ENCODE measurements around the gene EMC1. TPM values are rescaled to one million over a fixed set of nuclear protein-coding genes. Genes with fewer than 3 reads are reported as not detected.
"Not testable (repeated sequence)": the region's sequence is repeated elsewhere in the genome, so short reads cannot be mapped to it uniquely, and the experiment has no call there.

EMC1 gene
- total RNA-seq, 1 experiment from 2014 or later = 70.4 TPM

GRCh38 chr1:19190468-19190867, 60.9 kb downstream of the EMC1 start:
- no peak for DNase-seq (ENCODE audit: low spot score)

GRCh38 chr1:19189270-19189669, 62.1 kb downstream of the EMC1 start:
- no peak for DNase-seq (ENCODE audit: low spot score)

- DNase-seq (ENCODE audit: low spot score) = no peak
These were observed 63.5 kb downstream of the EMC1 start for GRCh38 chr1:19187852-19188251.

GRCh38 chr1:19186001-19186400, 65.3 kb downstream of the EMC1 start:
- no peak for DNase-seq (ENCODE audit: low spot score)

- no peak for DNase-seq (ENCODE audit: low spot score)
These were observed 69.1 kb downstream of the EMC1 start for GRCh38 chr1:19182223-19182622.

- DNase-seq (ENCODE audit: low spot score) = not testable (repeated sequence)
These were observed 71.1 kb downstream of the EMC1 start for GRCh38 chr1:19180265-19180657.

GRCh38 chr1:19179597-19180264, 71.6 kb downstream of the EMC1 start:
- DNase-seq (ENCODE audit: low spot score) = peak; percentile 26

GRCh38 chr1:19178734-19179398, 72.5 kb downstream of the EMC1 start:
- no peak for DNase-seq (ENCODE audit: low spot score)

- no peak for DNase-seq (ENCODE audit: low spot score)
These were observed 73.5 kb downstream of the EMC1 start for GRCh38 chr1:19177811-19178210.

GRCh38 chr1:19169642-19170041, 81.7 kb downstream of the EMC1 start:
- DNase-seq (ENCODE audit: low spot score) = no peak

GRCh38 chr1:19167140-19167539, 84.2 kb downstream of the EMC1 start:
- DNase-seq (ENCODE audit: low spot score) = no peak

- no peak for DNase-seq (ENCODE audit: low spot score)
These were observed 85.3 kb downstream of the EMC1 start for GRCh38 chr1:19166066-19166465.

Other genes starting within 250 kb of the EMC1 start
- gene UBR4, start 41.3 kb downstream of the EMC1 start, total RNA-seq (2014; rRNA removed; shearing (Covaris generic)) = 25.9 and 39.2 TPM in 2 replicates
- 35.9 and 39.8 TPM in 2 replicates for gene MRTO4, start 281 bp upstream of the EMC1 start, total RNA-seq (2014; rRNA removed; shearing (Covaris generic))
- gene AKR7A3, start 37.2 kb upstream of the EMC1 start, total RNA-seq (2014; rRNA removed; shearing (Covaris generic)) = 0.31 TPM in 1 of 2 replicates, not detected in the other
- 87.8 and 101 TPM in 2 replicates for gene AKR7A2, start 60.6 kb upstream of the EMC1 start, total RNA-seq (2014; rRNA removed; shearing (Covaris generic))
- 8.8 and 12.1 TPM in 2 replicates for gene SLC66A1, start 60.8 kb upstream of the EMC1 start, total RNA-seq (2014; rRNA removed; shearing (Covaris generic))
- 165 and 184 TPM in 2 replicates for gene CAPZB, start 234.0 kb upstream of the EMC1 start, total RNA-seq (2014; rRNA removed; shearing (Covaris generic))